Measurements from ENCODE around the gene PTPRM.

The PTPRM gene

GRCh38 chr18:7908681-7909299, 341.7 kb downstream of the PTPRM start:
- no peak for DNase-seq (ENCODE audit: low read depth)
- no peak for TF ChIP-seq CTCF (conservative IDR thresholded peaks at IDR 0.05; ENCODE audit: low read depth, low read length)
- H3K4me3 ChIP-seq (ENCODE audit: low read length) = no peak overlapping the region

GRCh38 chr18:7914834-7915670, 347.9 kb downstream of the PTPRM start:
- DNase-seq (ENCODE audit: low read depth) = no peak
- TF ChIP-seq CTCF (conservative IDR thresholded peaks at IDR 0.05; ENCODE audit: low read depth, low read length) = no peak
- H3K4me3 ChIP-seq (ENCODE audit: low read length) = no peak overlapping the region

GRCh38 chr18:7918701-7919100, 351.6 kb downstream of the PTPRM start:
- H3K4me3 ChIP-seq (ENCODE audit: low read length) = no peak overlapping the region
- no peak for TF ChIP-seq CTCF (conservative IDR thresholded peaks at IDR 0.05; ENCODE audit: low read depth, low read length)
- no peak for DNase-seq (ENCODE audit: low read depth)

- H3K4me3 ChIP-seq (ENCODE audit: low read length) = no peak overlapping the region
- no peak for TF ChIP-seq CTCF (conservative IDR thresholded peaks at IDR 0.05; ENCODE audit: low read depth, low read length)
- DNase-seq (ENCODE audit: low read depth) = no peak
Observed at GRCh38 chr18:7919565-7919964, 352.4 kb downstream of the PTPRM start.

- H3K4me3 ChIP-seq (ENCODE audit: low read length) = no peak overlapping the region
- TF ChIP-seq CTCF (conservative IDR thresholded peaks at IDR 0.05; ENCODE audit: low read depth, low read length) = no peak
- DNase-seq (ENCODE audit: low read depth) = no peak
Observed at GRCh38 chr18:7921938-7922587, 354.9 kb downstream of the PTPRM start.

GRCh38 chr18:7923105-7923504, 356.0 kb downstream of the PTPRM start:
- TF ChIP-seq CTCF (conservative IDR thresholded peaks at IDR 0.05; ENCODE audit: low read depth, low read length) = no peak
- H3K4me3 ChIP-seq (ENCODE audit: low read length) = no peak overlapping the region
- DNase-seq (ENCODE audit: low read depth) = no peak
